Forelimb muscle (tissue), 1 donor: Measurements from ENCODE around the gene IRF2. TPM values are rescaled to one million over a fixed set of nuclear protein-coding genes. Genes with fewer than 3 reads are reported as not detected.

ENCODE experiments used
- DNase-seq: peaks from one replicate; pipeline ENCODE4 v3.0.0-alpha.2; 2013; ENCODE audit warnings: low read depth
- polyA plus RNA-seq: library from polyadenylated mRNA; unstranded; fragments of 120-200 nt; gene quantifications from one replicate; pipeline ENCODE4 v1.2.1, GENCODE V29; 2013; ENCODE audit not compliant: insufficient read length

The IRF2 gene
- polyA plus RNA-seq = 17.3 TPM

DNA sequence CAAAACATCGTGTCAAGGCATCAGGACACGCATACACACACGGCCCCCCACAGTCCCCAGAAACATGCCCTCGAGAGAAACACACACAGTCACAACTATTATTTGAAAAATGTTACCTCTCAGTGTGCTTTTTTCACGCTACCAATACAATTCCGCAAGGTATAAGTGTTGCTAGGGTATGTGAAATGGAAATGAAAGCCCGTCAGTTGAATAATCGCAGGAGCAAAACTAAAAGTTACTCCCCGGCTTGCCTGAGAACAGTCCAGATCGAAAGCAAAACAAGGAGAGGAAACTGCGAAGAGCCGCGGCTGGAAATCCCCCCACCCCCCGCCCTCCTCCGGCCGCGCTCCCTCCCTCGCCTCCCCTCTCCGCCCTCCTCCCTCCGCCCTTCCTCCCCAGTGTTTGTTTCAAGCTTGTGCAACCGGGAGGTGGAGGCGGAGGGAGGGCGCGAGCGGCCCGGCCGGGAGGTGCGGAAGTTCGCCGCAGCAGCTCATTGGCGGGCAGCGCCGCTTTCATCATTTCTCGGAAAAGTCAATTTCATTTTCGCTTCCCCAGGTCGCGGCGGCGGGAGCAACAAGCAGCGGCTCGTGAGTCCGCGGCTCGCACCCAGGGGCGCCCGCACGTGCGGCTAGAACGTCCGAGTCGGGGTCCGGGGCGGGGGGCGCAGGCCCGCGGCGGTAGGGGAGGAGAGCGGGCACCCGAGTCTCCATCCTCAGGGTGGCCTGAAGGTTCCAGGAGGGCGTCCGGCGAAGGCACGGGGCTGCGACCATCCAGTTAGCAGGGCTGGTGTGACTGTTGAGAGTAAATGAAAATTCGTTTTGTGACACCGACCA, at the start of gene IRF2:
Gene IRF2, minus strand, starts transcription at position 288 of the 833 bp plus-strand sequence. CDS start 45,486 bp downstream, outside the sequence.
- DNase-seq = peak; percentile 93

DNA sequence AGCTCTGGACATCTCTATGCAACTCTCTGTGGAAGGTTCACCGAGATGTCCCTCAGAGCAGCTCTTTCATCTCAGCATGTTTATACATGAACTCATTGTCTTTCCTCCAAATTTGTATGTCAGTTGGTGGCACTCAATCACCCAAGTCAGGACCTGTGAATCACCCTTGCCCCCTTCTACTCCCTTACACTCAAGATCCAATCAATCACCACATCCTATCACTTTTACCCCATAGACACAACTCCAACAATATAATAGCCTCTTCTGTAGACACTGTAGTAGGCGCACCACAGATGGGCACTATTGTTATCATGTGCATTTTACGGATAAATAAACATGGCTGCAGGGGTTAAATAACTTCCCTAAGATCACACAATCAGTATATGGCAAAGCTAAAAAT, 41.3 kb upstream of the IRF2 start:
- DNase-seq = no peak

DNA sequence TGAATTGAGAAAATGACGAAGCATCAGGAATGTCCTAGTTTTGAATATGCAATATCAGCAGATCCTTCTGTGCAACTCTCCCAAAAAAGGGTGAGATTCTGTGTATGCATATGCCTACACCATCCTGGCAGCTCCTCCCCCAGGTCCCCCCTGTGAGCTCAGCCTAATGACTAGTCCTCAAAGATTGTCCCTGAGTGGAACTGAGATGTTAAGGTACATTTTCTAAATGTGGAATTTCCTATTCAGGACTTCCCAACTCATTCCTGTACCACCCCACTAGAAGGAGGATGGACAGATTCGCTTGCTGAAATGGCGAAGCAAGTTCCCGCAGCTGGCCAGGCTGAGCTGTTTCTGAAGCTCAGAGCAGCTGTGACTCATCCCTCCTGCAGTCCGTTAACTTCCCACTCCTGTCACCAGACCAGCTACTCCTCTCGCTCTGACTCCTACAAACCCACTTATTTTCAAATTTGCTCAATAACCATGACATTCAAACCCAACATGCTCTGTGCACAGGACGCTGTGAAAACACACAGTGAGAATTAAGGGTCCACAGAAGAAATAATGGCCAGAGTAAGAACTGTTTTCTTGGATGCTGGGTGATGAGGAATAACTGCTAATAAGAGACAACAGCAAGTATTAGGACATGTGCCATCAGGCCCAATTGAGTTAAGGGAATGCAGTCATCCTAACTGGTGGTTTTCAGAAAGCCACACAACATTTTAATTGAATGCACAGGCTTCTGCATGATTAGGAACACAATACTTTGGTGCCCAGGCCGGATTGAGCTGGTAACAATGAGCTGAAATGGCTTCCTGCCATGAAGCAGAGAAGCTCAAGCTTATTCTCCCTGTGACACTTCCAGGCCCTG, 40.0 kb upstream of the IRF2 start:
- no peak for DNase-seq

DNA sequence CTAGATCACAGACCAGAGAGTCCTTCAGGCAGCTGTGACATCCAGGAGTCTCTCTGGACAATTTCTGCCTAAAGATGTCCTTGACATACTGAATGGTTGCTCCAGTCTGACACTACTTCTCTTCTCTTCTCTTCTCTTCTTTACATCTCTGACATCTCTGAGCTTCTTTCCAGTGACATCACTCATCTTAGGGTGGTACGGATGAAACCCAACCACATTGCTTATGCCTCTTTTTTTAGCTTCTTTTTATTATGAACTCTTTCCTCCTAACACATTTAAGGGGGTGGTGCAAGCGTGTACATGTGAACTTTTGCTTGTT, 39.4 kb upstream of the IRF2 start:
- DNase-seq = no peak

DNA sequence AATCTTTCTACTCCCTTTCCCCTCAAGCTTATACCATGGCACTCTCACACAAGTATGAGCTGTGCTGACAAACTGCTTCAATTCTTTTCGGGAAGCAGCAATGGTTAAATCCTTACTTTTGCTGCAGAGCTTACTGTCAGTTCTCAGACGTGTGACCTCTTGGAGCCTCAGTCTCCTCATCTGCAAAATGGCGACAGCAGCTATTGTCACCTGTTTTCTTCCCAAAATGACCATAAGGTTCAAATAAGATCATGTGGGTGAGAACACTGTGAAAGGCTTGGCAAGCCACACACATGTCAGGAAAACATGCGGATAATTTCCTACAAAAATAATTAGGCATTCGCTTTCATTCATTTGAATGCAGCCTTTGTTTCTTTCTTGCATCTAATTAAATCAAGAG, 36.8 kb upstream of the IRF2 start:
- no peak for DNase-seq

DNA sequence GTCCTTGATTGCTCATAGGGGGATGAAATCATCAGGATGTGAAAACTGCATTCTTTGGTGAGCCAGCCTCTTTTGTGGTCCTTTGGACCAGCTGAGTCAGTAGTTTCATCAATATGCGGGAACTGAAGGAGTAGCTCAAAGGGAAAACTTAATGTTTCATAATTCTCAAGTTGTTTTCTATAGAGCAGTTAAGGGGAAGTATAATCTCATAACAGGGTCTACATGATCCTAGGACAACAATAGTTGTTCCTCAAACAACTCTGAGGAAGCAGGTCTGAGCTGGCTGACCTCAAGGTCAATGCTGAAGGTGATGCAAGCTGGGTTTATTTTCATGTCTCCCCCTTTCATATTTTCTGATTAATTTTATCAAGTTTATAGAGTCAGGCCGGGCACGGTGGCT, 36.1 kb upstream of the IRF2 start:
- no peak for DNase-seq

DNA sequence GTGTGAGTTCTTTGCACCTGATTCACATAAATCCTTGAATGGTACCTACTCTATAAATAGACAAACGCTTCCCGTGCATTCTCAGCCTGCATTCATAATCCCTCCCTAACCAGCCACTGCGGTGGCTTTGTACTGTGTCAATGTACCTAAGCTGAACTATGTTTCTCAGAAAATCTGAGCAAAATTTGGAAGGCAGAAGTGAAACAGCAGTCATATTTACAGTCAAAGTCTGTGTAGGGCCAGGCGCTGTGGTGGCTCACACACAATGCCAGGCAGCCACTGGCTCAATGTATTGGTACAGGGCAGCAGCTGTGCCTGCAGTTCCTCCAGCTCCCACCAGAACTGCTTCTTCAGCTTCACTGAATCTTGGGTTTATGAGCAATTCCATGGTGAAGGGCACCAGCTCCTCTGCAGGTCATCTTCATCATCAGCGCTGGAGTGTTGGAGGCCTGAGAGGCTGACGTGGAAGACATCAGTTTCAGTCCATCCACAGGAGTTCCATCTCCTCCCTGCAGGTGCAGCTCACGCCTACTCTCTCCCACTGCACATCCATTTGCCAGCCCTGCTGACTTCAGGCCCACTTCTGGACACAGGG, 32.3 kb upstream of the IRF2 start:
- DNase-seq = no peak

DNA sequence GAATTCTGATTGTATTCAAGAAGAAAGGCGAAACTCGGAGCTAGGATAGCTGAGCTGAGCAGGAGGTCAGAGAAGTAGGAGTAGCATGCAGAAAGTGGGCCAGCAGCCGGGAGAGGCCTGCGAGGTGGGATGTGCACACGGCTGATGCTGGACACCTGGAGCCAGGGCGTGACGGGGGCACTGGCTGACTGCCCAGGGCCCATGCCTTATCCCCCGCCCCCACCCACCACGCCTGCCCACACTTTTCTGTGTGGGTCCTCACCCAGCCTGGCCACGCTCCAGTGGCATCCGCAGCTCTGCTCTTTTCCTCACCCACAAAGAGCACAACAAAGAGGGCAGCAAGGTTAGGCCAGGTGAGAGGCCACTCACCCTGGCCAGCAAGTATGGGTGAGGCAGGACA, 30.0 kb upstream of the IRF2 start:
- DNase-seq = no peak

DNA sequence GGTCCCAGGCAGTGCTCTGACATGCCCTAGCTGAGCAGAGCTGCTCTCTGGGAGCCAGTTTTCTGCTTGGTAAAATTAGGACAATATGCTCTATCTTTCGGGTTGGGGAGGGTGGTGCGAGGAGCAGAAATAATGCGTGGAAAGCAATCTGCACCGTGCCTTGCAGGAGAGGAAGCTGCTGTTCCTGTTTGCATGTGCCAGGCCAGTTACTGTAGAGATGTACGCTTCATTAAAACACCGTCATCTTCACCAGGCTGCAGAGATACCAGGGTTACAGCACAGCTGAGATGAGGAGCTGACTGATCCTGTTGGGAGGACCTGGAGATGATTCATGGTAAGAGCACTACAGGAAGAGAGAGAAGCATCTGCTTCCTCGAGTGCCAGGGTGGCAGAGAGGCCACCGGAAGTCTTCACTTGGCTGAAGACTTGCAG, 29.5 kb upstream of the IRF2 start:
- no peak for DNase-seq

DNA sequence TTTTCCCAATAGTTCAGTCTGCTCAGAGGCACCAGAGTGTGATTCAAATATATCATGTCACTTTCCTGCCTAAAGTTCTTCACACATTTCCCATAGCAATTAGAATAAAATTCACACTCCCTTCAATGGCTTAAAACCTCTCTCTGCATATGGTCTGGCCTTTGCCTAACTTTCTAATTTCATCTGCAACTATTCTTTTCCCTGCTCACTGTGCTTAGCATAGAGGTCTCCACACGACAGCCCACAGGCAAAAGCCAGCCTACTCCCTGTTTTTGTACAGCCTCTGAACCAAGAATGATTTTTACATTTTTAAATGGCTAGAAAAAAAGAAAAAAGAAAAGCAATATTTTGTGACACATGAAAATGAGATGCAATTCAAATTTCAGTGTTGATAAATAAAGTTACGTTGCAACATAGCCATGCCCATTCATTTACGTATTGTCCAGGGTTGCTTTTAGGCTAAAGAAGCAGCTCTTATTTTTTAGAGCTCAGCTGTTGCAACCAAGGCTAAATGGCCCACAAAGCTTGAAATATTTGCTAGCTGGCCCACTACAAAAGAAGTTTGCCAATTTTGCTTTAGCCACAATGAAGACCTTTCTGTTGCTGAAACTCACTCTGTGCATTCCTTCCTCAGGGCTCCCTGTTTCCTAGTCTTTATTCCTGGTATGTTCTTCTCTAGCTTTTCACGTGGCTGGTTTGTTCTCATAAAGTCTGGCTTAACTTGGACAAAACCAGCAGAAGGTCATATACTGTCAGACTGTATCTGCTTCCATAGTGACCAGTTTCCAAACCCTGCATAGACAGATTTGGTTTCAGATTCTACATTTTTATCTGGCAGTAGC, 26.6 kb upstream of the IRF2 start:
- no peak for DNase-seq

DNA sequence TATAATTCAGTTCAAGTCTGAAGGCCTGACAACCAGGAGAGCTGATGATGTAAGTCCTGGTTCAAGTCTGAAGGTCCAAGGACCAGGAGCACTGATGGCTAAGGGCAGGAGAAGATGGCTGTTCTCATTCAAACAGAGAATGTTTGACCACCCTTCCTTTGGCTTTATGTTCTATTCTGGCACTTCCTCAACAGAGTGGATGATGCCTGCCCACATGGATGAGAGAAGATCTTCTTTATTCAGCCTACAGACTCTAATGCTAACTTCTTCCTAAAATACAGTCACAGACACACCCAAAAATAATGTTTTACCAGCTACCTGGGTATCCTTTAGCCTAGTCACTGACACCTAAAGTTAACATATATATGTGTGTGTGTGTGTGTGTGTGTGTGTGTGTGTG, 25.6 kb upstream of the IRF2 start:
- no peak for DNase-seq

DNA sequence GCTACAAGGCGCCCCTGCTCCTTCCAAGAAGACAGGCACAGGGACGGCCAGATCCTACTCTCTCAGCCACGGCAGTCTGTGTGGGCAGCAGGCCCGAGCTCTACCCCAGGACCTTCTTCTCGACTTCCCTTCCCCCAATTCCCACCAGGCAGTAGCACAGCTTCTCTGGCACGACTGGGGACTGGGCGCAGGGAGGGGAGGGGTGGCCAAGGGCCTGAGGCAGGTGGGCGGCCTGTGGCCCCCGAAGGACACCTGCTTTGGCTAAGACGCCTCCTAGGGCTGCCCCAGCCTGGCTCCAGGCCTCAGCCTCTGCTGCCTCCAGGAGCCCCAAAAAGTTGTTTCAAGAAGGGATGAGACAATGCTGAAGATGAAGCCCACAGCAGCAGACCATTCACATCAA, 24.2 kb upstream of the IRF2 start:
- no peak for DNase-seq

DNA sequence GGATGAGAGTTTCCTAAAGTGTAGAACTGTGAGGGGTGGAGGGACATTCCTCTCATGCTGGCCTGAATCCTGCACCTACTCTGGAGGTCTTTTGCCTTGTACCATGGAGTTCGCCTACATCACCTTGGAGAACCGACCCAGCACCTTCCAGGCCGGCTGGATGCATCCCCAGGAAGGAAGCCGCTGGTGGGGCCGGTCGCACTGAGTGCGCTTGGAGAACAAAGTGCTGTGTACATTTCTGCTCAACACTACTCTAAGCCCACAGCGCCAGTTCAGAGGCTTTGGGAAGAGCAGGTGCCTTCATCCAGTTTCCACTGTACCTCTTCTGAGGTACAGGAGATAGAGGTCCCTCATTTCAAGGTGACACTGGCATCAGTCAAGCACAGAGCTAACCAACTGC, 15.4 kb upstream of the IRF2 start:
- DNase-seq = no peak

DNA sequence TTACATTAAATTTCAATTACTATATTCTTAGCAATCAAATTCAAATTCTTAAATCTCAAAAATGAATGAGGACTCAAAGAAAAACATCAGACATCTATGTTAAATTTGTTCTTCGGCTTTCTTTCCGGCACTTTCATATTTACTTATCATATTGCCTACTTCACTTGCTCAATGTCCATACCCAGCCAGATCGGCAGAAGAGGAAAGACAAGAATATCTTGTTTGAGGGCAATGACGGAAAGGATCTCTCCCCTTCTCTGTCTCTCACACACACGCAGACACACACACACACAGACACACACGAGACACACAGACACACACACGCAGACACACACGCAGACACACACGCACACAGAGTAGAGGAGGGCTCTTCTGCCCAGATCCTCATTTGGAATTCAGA, 13.2 kb upstream of the IRF2 start:
- no peak for DNase-seq

DNA sequence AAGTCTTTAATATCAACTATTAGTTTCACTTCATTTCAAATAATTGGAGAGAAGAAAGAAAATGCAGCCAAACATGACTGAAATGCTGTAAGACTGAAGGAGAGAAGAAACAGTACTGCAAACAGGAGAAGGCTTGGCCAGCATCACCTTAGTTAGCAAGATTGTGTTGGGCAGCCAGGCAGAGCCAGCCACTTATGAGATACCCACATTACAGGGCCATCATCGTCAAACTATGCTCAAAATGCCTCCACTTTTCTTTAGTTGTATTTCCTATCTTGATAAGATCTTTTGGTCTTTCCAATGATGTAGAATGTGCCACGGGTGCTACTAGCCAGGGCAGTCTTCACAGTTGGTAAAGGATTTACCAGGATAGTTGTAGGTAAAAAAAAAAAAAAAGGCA, 10.9 kb upstream of the IRF2 start:
- DNase-seq = no peak

DNA sequence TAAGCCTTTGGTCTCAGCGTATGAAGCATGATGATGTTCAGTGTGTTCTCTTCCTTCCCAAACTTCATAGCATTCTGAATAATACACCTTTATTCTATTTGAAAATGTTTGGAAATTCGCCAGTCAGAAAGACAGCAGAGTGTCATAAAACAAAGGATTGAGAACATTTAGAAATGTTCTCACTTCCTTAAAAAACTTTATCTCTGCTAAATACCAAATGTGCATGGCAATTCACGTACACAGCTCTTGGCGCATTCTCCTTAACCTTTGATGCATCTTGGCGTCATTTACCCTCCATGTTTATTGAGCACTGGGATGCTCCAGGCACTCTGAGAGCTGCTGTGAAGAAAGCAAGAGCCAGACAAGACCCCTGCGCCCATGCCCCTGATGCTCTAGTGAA, 7.2 kb upstream of the IRF2 start:
- DNase-seq = no peak

DNA sequence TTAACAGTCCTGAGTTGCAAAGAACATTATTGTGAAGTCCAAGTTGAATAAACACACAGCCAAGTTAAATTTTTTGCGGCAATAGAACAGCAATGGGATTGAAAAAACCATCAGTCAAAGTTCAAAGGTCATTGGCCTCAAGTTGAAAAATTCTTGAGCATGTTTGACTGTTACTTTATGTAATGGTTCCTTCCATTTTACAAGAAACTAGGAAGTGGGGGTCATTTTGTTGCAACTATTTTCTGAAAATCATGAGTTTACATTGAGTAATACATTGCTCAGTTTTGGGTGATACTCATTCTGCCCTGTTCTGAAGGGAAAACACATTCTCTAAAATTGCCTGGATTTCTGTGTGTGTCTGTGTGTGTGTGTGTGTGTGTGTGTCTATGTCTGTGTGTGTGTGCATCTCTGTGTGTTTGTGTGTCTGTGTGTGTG, 5.2 kb upstream of the IRF2 start:
- DNase-seq = no peak

DNA sequence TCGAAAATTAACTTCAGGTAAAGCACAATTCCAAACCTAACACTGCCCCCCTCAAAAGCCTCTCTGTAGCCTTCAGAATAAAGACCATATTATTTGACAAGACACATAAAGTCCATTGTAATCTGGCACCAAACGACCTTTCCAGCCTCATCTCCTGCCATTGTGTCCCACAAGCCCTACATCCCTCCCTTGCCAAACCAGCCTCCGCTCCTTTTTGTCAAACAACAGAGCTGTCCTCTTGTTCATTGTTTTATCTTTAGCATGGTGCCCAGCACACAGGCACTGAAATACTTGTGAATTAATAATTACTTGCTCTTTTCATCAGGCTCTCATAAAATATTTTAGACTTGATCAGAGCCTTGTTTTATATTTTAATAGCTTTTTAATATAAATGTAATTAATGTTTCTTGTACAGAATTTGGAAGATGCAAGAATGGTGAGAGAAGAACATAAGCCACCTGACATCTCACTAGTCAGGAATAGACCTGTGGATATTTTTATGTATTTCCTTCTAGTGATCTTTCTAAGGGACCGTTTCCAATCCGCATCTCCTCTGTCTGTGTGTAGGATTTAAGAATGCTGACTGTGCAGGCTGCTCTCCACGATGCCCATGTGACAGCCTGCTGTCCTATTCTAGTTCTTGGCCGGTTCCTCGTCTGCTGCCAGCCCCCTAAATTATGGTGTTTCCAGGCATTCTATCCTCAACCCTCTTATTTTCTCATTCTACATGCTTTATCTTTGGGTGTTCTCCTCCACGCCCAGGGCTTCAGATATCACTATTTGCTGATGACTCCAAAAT, 3.0 kb upstream of the IRF2 start:
- DNase-seq = no peak

DNA sequence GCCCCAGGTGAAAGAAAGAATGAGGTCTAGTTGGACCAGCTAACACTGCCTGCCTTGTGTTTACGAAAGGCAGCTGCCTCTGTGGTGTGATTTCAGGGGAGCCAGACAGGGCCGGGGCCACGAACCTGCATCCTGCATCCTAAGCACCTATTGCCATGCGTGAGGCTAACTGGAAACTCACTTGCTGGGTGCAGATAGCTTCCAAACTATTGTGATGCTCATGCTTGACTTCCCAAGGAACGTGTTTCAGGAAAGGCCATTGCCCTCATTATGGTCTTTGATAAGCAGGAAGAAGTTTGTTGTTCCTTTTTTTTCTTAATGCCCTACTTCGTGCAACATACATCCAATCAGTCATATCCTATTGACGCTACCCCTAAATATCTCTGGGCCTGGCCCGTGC, 2.3 kb upstream of the IRF2 start:
- DNase-seq = no peak

DNA sequence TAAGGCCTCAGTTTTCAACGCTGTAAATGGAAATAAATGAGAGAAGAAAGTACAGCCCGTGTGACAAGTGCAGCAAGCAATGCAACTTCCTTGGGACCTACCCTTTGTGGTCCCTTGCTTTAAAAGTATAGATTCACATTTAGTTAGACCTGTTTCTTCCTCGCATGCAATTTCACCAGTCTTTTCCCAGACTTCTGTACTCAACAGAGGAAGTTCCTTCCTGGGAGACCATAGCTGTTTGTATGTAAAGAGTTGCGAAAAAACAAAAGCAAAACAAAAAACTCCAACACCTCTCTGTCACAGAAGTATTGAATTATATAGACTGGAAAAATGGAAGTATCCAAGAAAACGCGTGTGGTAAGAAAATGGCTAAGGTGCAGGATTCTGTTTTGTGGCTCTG, 1.1 kb upstream of the IRF2 start:
- DNase-seq = no peak

DNA sequence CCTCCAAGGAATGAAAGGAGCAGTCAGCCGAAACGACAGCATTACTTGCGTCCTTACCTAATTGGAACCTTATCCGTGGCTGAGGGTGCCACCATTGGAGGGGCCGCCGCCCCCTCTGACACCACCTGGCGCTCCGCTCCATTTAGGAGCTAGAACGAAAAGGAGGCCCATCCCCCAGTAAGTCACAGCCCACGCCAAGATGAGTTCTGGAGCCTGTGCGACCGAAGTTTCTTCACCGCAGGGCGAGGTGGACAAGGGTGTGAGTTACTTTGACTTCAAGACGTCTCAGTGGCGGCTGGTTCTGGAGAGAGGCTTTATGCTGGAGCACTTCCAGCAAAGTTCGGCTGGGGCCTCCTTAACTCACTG, 729 bp upstream of the IRF2 start:
- DNase-seq = no peak
